GM18870 (cell line): ENCODE measurements around the gene TBC1D12.
"Not testable (repeated sequence)": the region's sequence is repeated elsewhere in the genome, so short reads cannot be mapped to it uniquely, and the experiment has no call there.

Source experiments
- ATAC-seq: cut with Tn5 transposase; IDR thresholded peaks from one replicate; pipeline ENCODE4 v1.9.1; 2021; ENCODE audit warnings: moderate library complexity; ENCODE audit not compliant: unreplicated experiment

The TBC1D12 gene

DNA sequence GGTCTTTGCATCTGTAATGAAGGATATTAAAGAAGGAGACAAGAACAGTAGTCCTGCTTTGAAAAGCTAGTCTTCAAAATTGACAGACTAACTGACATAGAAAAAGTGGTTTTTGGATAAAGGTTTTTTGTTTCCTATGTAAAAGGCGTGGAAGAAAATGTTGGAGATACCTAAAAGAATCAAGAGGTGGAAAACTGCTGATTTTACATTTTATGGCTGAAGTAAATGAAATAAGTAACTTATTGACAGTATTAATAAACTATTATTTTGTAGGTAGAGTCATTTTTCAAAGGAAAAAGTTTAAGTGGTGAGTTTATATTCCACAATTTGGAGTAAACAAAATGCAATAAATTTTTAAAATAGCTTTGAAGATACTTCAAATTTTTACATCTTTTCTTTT lies 130.7 kb downstream of the TBC1D12 start:
- no peak for ATAC-seq

GRCh38 chr10:94542282-94542681 lies 139.9 kb downstream of the TBC1D12 start:
- ATAC-seq, result not testable (repeated sequence)

GRCh38 chr10:94545391-94546048 lies 143.2 kb downstream of the TBC1D12 start, which contains the start of gene HELLS:
Gene HELLS (plus strand): TSS chr10:94545788. CDS start chr10:94545922, 134 bp downstream.
- ATAC-seq, result peak; percentile 75

DNA sequence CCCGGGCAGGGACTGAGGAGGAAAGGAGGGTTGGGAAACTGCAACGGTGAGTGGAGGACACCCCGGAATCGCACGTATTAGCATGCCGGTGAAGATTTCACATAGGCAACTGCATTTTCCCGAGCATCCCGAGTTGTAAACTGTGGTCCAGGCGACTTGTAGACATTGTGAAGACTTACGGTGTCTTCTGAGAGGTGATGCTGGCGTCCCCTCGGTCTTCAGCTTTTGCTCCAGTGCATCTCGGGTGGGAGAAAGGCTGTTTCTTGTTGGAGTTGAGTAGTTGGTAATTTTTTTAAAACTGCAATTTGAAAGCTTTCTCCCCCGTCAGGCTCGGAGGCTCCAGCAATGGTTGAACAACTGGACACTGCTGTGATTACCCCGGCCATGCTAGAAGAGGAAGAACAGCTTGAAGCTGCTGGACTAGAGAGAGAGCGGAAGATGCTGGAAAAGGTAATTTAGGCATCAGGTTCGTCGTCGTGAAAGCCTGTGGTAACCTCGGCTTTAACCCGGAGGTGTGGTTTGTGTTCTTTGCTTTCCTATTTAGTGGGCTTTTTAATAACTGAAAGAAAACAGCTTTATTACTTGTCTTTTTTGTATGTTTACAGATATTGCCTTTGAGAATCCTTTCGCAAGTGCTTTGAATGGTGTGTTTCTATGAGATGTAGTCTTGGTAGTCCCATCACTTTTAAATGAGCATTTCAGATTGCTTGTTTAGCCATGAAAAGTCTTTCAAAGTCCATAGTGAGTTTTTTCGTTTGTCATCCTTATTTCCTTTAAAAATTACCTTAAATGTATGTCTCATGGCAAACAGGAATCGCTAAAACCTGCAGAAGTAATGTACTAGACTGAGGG lies 143.9 kb downstream of the TBC1D12 start:
- ATAC-seq, result no peak

DNA sequence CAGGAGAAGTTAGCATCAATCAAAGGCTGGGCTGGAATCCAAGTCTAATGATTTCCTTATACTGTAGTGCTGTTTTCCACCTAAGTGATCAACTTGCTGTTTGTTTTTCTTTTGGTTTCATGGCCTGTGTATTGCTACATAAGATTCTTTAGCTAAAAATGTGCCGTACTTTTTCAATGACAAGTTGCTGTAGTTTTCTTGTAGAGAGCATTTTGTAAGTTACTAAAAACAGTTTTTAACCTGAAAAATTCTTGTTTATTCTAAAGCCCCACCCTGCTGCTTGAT lies 144.5 kb downstream of the TBC1D12 start:
- no peak for ATAC-seq

DNA sequence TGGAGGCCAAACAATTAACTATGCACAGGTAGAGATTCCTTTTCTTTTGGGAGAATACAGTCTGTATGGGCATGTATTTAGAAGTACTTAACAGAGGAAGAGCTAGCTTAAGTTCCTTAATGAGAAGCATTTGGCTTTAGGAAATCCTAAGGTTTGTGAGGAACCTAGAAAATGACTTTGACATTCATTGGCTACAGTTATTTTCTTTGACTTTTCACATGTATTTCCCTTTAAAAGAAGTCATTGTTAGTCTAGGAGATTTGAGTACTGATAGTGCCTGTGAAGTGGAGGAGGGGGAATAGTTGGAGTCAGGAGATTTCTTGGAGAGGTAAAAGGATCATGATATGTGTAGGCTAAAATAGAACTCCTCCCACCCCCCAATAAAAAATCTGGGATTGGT lies 146.9 kb downstream of the TBC1D12 start:
- no peak for ATAC-seq

- not testable (repeated sequence) for ATAC-seq
These were observed 165.5 kb downstream of the TBC1D12 start for GRCh38 chr10:94567714-94568307.

DNA sequence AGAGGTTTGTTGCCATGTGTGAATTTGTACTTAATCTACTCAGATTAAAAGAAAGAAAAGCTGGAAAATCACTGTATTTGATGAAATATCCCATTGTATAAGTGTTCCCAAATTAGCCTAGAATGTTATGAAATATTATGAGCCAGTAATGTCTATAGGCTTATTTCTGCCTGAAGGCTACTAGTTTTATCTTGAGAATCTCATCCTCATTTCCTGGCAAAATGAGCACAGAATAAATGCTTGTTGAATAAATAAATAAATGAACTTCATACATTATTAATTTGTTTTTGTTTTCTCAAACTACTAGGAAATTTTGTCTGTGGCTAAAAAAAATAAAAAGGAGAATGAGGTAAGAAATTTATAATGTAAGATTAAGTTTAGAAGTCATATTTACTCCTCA lies 168.7 kb downstream of the TBC1D12 start:
- ATAC-seq, result no peak

DNA sequence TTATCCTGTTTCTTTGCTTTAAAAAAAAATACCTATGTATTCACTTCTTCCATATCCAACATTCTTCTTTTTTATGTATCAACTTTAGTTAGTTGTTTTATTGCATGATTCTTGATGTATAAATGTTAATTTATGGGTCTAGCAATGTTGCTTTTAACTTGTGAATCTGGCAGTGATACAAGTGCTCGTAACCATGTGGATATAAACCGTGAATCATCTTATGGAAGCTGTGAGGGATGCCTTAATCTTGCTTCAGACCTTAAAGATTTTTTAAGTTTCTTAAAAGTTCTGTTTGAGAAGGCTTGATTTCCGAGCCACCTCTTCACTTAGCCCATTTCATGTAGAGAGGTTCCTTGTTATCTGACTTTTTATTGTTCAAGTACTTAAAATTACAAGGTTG lies 169.2 kb downstream of the TBC1D12 start:
- ATAC-seq, result no peak

GRCh38 chr10:94578790-94579189 lies 176.4 kb downstream of the TBC1D12 start:
- no peak for ATAC-seq

DNA sequence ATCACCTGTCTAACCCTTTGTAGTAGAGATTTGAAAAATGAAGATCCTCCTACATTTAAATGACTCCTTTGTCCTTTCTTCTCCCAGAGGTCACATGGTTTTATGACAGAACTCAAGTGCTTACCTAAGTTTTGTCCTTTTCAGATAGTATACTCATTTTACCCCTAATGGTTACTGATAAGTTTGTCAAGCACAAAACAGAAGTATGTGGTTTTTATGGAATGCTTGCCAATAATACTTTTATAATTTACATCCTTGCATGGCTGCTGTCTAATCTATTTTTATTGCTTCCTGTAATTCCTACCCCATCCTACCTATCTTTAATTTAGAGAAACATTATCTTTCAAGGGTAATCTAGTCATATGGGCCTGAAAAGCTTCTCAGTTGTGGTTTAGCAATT lies 180.8 kb downstream of the TBC1D12 start:
- no peak for ATAC-seq
